Adrenal gland (tissue), 12 donors: ENCODE data around the gene KIRREL3. TPM values are rescaled to one million over a fixed set of nuclear protein-coding genes. Genes with fewer than 3 reads are reported as not detected.

ENCODE experiments used
- DNase-seq, 7 donors: peaks; one replicate each; pipeline ENCODE4 v3.0.0-alpha.2; 2019 to 2020
- H3K27ac ChIP-seq, 5 donors: fragments of 200-600 bp; sonication (generic) in 4 of 5; 1 replicate in 3 of 5; 2 replicates in 2 of 5; pipeline versions ENCODE4 v1.5.1 to v1.8.0; 2016 to 2020; ENCODE audit warnings: mild to moderate bottlenecking in 1 of 5
- H3K27me3 ChIP-seq: fragments of 200-600 bp; 2 replicates; pipeline ENCODE4 v1.8.0; 2021
- H3K36me3 ChIP-seq, 2 donors: fragments of 200-600 bp; replicated peaks in 1 of 2; 1 replicate in 1 of 2; 2 replicates in 1 of 2; pipeline versions ENCODE4 v1.5.1 to v1.8.0; 2018 to 2022
- H3K4me1 ChIP-seq, 2 donors: fragments of 200-600 bp; replicated peaks in 1 of 2; 1 replicate in 1 of 2; 2 replicates in 1 of 2; pipeline versions ENCODE4 v1.5.1 to v1.8.0; 2018 to 2021
- H3K4me3 ChIP-seq, 4 donors: fragments of 200-600 bp; sonication (generic) in 3 of 4; one replicate each; pipeline ENCODE4 v1.5.1; 2016 to 2018
- H3K9me3 ChIP-seq, 3 donors: fragments of 200-600 bp; sonication (generic) in 1 of 3; replicated peaks in 1 of 3; 1 replicate in 2 of 3; 2 replicates in 1 of 3; pipeline versions ENCODE4 v1.5.1 to v1.8.0; 2016 to 2021
- CTCF ChIP-seq, 6 experiments: fragments of 450-650 bp in 4 of 6; fragments of 200-600 bp in 2 of 6; sonication (generic) in 1 of 6; IDR thresholded peaks; 1 replicate in 5 of 6; 2 replicates in 1 of 6; pipeline versions ENCODE4 v1.5.1 to v1.8.0; 2016 to 2021; ENCODE audit warnings: antibody characterized with exemption in 6 of 6, mild to moderate bottlenecking in 2 of 6, moderate library complexity in 1 of 6
- POLR2A ChIP-seq, 2 donors: fragments of 450-650 bp; IDR thresholded peaks; one replicate each; pipeline ENCODE4 v1.6.1; 2017; ENCODE audit warnings: antibody characterized with exemption in 2 of 2, mild to moderate bottlenecking in 2 of 2, moderate library complexity in 1 of 2
- WGBS, 4 donors: extraction: QIAGEN DNeasy Blood & Tissue Kit in 2 of 4; methylation state at CpG; one replicate each; pipeline versions ENCODE4 v1.1.5 to v1.1.7; 2013 to 2017; 5-methylcytosine and 5-hydroxymethylcytosine counted together
- intact Hi-C, 2 donors: fragments of 100-400 bp; cut with DNase I; formaldehyde crosslinking; loops; one replicate each; pipeline versions ENCODE4 v1.14.1 to v1.15.0; 2022 to 2023
- polyA plus RNA-seq, 3 donors: library from polyadenylated mRNA; stranded (reverse); fragments of 200-250 nt in 2 of 3; fragments of 350-450 nt in 1 of 3; fragmentation: Illumina TruSeq in 1 of 3; extraction: RNeasy Lipid Tissue Mini Kit (QIAGEN cat#74804) in 1 of 3; gene quantifications; one replicate each; pipeline ENCODE4 v1.2.3, GENCODE V29; 2013 to 2014
- total RNA-seq, 9 donors: library from RNA; depleted of rRNA in 4 of 9; stranded (reverse); fragments of >200 nt in 4 of 9; fragments of 120-200 nt in 1 of 9; fragmentation: NEBNext Ultra II Directional in 1 of 9; extraction: Animal tissue kit (Norgen Biotek cat#: 25700) in 1 of 9; gene quantifications; one replicate each; pipeline versions ENCODE4 v1.1.0 to v1.2.4, GENCODE V29; 2013 to 2023
- donor health status: healthy with polysubstance abuse.
- donor health status: Bipolar disorder and iron deficiency.
- donor health status: DM: yes; HTN: yes; CAD: no.
- donor health status: DM: no; HTN: no; CAD: no.
- donor health status: DM: no; HTN: no; CAD: no.
- donor health status: DM: yes; HTN: yes; CAD: no.

KIRREL3 gene
- total and polyA plus RNA-seq, 12 donors, result 0.07 to 4.1 (median 0.64) TPM; not detected in 1

- H3K9me3 ChIP-seq, result no peaks in the 10 kb centered on the region
- no peak overlapping the region for H3K4me3 ChIP-seq
- DNase-seq, result no peak
- H3K27me3 ChIP-seq, result no peaks in the 10 kb centered on the region
- no peak overlapping the region for H3K27ac ChIP-seq
- H3K36me3 ChIP-seq, result no peaks in the 10 kb centered on the region
- intact Hi-C loops, result no loop called here
- no peak for TF ChIP-seq CTCF (IDR thresholded peaks at IDR 0.05)
- TF ChIP-seq POLR2A (IDR thresholded peaks at IDR 0.05), result no peak
- no peaks in the 10 kb centered on the region for H3K4me1 ChIP-seq
- 66 to 86% (median 84%) methylated on average over 9 of the region's 9 CpGs for WGBS, 4 donors
Observed at GRCh38 chr11:126892756-126893155, 107.8 kb downstream of the KIRREL3 start.

GRCh38 chr11:126891556-126892217 lies 108.9 kb downstream of the KIRREL3 start:
- H3K27ac ChIP-seq, result no peak overlapping the region
- intact Hi-C loops, result no loop called here
- H3K9me3 ChIP-seq, result no peaks in the 10 kb centered on the region
- no peaks in the 10 kb centered on the region for H3K4me1 ChIP-seq
- DNase-seq, result no peak
- WGBS, 4 donors, result 54 to 78% (median 58%) methylated on average over 4 of the region's 4 CpGs
- TF ChIP-seq POLR2A (IDR thresholded peaks at IDR 0.05), result no peak
- H3K36me3 ChIP-seq, result no peaks in the 10 kb centered on the region
- H3K4me3 ChIP-seq, result no peak overlapping the region
- H3K27me3 ChIP-seq, result no peaks in the 10 kb centered on the region

- no peak for DNase-seq
- Histone ChIP-seq H3K4me1 (no peaks in the 10 kb centered on the region), H3K27ac (no peak overlapping the region), H3K9me3 (no peaks in the 10 kb centered on the region), H3K4me3 (no peak overlapping the region), H3K27me3 (no peaks in the 10 kb centered on the region), H3K36me3 (no peaks in the 10 kb centered on the region)
- 70 to 90% (median 81%) methylated on average over 5 to 7 of the region's 7 CpGs for WGBS, 4 donors
- intact Hi-C loops, result no loop called here
- TF ChIP-seq CTCF (IDR thresholded peaks at IDR 0.05), result no peak
- no peak for TF ChIP-seq POLR2A (IDR thresholded peaks at IDR 0.05)
Observed at GRCh38 chr11:126890561-126890960, 110.0 kb downstream of the KIRREL3 start.

DNA sequence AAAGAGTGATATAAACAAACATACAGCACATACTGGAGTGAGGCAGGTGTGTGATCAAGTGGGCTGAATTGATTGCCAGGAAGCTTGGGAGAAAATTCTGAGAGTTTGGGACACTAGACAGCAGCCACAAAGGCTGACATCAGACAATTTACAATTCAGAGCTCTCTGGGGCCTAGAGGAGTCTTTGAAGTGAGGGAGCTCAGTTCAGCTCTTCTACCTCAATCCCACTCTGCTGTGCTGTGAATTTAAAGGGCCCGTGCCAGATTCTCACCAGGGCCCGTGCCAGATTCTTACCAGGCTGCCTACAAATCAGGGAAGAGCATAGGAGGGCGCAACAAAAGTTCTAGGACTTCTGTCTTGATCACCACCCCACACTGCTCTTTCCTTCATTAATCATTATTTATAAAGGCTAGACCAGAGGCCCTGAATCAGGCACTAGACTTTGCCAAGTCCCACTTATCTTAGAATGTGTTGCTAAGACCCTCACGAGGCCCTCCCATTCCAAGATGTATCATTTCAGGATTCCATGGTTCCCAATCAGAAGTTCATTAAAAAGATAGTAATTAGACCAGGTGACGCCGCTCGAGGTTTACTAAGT lies 112.4 kb downstream of the KIRREL3 start:
- Histone ChIP-seq H3K36me3 (no peaks in the 10 kb centered on the region), H3K27me3 (no peaks in the 10 kb centered on the region), H3K27ac (no peak overlapping the region), H3K9me3 (no peaks in the 10 kb centered on the region), H3K4me3 (no peak overlapping the region), H3K4me1 (no peaks in the 10 kb centered on the region)
- no peak for TF ChIP-seq CTCF (IDR thresholded peaks at IDR 0.05)
- intact Hi-C loops, result no loop called here
- WGBS, 4 donors, result 73 to 84% (median 78%) methylated on average over 7 of the region's 7 CpGs
- DNase-seq, result no peak

DNA sequence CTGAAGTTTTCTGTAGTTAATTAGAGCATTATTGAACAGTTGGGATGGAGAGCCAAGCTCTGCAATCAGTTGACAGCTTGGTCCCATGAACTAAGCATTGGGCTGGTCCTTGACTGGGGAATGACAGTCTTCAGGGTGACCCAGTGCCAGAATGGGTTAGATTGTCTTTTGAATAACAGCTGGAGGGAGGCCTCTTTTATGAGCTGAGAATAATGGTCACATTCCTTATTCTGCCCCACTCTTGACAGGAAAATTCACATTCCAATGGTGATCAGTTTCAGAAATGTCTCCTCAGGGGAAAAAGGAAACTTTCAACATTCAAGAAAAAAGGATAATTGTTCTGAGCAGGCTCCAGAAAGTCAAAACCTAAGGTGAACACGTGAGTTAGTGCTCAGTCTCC lies 113.9 kb downstream of the KIRREL3 start:
- 63 to 79% (median 73%) methylated on average over 1 of the region's 1 CpG for WGBS, 4 donors
- intact Hi-C loops, result no loop called here
- no peaks in the 10 kb centered on the region for H3K36me3 ChIP-seq
- no peaks in the 10 kb centered on the region for H3K4me1 ChIP-seq
- no peaks in the 10 kb centered on the region for H3K27me3 ChIP-seq
- no peaks in the 10 kb centered on the region for H3K9me3 ChIP-seq
- no peak overlapping the region for H3K4me3 ChIP-seq
- no peak for DNase-seq
- no peak overlapping the region for H3K27ac ChIP-seq
- TF ChIP-seq POLR2A (IDR thresholded peaks at IDR 0.05) (no peak), CTCF (IDR thresholded peaks at IDR 0.05) (no peak)
